Peyer's patch (tissue), 4 donors: ENCODE data around the gene CD96. TPM values are rescaled to one million over a fixed set of nuclear protein-coding genes. Genes with fewer than 3 reads are reported as not detected.

Source experiments
- DNase-seq, 3 donors: peaks; one replicate each; pipeline ENCODE4 v3.0.0-alpha.2; 2017 to 2019
- H3K27ac ChIP-seq, 4 donors: fragments of 200-600 bp; sonication (generic); one replicate each; pipeline ENCODE4 v1.5.1; 2016 to 2019
- H3K27me3 ChIP-seq, 2 donors: fragments of 200-600 bp; sonication (generic); one replicate each; pipeline ENCODE4 v1.5.1; 2019
- H3K36me3 ChIP-seq, 3 donors: fragments of 200-600 bp; sonication (generic); one replicate each; pipeline ENCODE4 v1.5.1; 2016 to 2019
- H3K4me1 ChIP-seq, 4 donors: fragments of 200-600 bp; sonication (generic); one replicate each; pipeline ENCODE4 v1.5.1; 2016 to 2019
- H3K4me3 ChIP-seq, 4 donors: fragments of 200-600 bp; sonication (generic); 1 replicate in 3 of 4; 2 replicates in 1 of 4; pipeline ENCODE4 v1.5.1; 2016 to 2019; ENCODE audit warnings: mild to moderate bottlenecking in 1 of 4
- H3K9me3 ChIP-seq, 4 donors: fragments of 200-600 bp; sonication (generic); one replicate each; pipeline ENCODE4 v1.5.1; 2016 to 2019; ENCODE audit warnings: mild to moderate bottlenecking in 1 of 4
- POLR2A ChIP-seq, 2 donors: fragments of 450-650 bp; IDR thresholded peaks; one replicate each; pipeline ENCODE4 v1.5.1; 2017; ENCODE audit warnings: antibody characterized with exemption in 2 of 2, mild to moderate bottlenecking in 2 of 2, moderate library complexity in 2 of 2
- total RNA-seq, 4 donors: library from RNA; depleted of rRNA; stranded (reverse); fragments of >200 nt; gene quantifications; one replicate each; pipeline ENCODE4 v1.1.0, GENCODE V29; 2016
- TF ChIP-seq, protein P1 (sequence below), 6 experiments: fragments of 450-650 bp in 4 of 6; fragments of 200-600 bp in 2 of 6; sonication (generic) in 1 of 6; IDR thresholded peaks; one replicate each; pipeline ENCODE4 v1.5.1; 2017 to 2019; ENCODE audit warnings: antibody characterized with exemption in 6 of 6, mild to moderate bottlenecking in 3 of 6, moderate library complexity in 1 of 6

The CD96 gene
- total RNA-seq, 4 donors from 2014 or later = 4.3 to 15.7 (median 11.3) TPM

DNA sequence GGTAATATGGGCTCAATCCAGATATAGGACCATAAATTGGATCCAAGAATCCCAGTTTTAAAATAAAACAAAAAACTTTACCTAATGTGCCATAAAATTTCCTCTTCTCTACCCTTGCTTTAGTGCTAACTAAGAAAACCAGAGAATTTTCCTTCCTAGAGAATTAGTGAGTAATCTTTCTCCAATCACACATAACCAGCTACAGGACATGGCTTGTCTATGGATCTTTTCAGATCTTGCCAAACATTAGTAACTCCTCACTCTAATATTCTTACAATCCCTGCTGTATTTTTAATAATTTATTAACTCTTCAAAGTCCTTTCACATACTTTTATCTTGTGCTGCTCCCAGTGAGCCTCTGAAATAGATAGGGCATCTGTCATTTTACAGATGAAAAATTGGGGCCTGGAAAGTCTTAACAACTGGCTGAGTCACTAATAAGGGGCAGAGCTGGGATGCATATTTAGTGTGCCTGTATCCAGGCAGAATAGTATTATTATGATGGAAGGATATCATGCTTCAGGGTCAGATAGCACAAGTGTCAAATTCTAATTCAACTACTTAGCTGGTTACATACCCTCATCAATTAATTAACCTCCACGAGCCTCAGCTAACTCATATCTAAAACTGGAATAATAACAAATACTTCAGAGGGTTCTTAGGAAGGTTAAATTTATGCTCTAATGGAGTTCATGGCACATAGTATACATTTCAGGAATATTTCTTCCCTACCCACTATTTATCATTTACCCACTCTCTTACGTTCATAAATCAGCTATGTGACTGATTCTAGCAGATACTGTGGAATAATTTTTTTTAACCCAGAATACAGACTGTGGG lies 47.5 kb downstream of the CD96 start:
- Histone ChIP-seq H3K36me3 (no peaks in the 10 kb centered on the region), H3K4me3 (no peak overlapping the region), H3K27me3 (no peaks in the 10 kb centered on the region), H3K9me3 (no peaks in the 10 kb centered on the region), H3K4me1 (peaks cover 0 to 15% (median 0%) of the 10 kb centered on the region in 4 donors), H3K27ac (no peak overlapping the region)
- TF ChIP-seq, protein P1, sequence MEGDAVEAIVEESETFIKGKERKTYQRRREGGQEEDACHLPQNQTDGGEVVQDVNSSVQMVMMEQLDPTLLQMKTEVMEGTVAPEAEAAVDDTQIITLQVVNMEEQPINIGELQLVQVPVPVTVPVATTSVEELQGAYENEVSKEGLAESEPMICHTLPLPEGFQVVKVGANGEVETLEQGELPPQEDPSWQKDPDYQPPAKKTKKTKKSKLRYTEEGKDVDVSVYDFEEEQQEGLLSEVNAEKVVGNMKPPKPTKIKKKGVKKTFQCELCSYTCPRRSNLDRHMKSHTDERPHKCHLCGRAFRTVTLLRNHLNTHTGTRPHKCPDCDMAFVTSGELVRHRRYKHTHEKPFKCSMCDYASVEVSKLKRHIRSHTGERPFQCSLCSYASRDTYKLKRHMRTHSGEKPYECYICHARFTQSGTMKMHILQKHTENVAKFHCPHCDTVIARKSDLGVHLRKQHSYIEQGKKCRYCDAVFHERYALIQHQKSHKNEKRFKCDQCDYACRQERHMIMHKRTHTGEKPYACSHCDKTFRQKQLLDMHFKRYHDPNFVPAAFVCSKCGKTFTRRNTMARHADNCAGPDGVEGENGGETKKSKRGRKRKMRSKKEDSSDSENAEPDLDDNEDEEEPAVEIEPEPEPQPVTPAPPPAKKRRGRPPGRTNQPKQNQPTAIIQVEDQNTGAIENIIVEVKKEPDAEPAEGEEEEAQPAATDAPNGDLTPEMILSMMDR (IDR thresholded peaks at IDR 0.05) = no peak
- no peak for TF ChIP-seq POLR2A (IDR thresholded peaks at IDR 0.05)
- no peak for DNase-seq

DNA sequence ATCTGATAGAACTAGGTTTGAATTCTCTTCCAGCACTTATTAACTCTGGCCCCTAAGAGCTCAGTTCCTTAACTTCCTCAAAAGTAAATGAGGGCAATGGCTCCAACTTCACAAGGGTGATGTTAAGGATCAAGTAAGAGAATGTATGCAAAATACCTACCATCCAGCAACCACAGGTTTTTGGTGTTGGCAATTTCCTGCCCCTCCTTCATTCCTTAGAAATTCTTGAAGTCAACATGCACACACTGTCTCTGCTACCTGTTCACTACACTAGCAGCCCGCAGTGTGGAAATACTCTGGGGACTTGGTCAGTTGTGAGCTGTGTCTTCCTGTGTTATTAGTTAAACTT lies 48.1 kb downstream of the CD96 start:
- no peaks in the 10 kb centered on the region for H3K27me3 ChIP-seq
- H3K27ac ChIP-seq = no peak overlapping the region
- H3K4me1 ChIP-seq = peaks cover 0 to 15% (median 0%) of the 10 kb centered on the region in 4 donors
- DNase-seq = no peak
- no peaks in the 10 kb centered on the region for H3K9me3 ChIP-seq
- no peak for TF ChIP-seq POLR2A (IDR thresholded peaks at IDR 0.05)
- TF ChIP-seq, protein P1 (IDR thresholded peaks at IDR 0.05) = no peak
- H3K4me3 ChIP-seq = no peak overlapping the region
- H3K36me3 ChIP-seq = no peaks in the 10 kb centered on the region

DNA sequence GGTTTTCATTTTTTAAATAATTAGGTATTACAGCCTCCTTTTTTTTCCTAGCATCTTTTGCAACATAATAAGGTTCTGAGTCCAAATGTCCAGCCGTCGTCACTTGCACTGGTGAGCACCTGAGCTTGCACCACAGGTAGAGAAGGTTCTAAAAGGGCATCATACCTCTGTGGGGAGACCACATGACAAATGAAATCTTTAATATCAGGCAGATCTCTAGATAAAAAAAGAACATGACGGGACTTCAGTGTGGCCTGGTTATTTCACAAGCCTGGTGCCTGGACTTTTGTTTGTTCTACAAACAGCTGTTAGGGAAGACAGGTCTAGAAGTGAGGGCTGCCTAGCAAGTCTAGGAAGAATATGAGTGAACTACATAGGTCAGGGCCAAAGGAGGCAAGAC lies 49.6 kb downstream of the CD96 start:
- no peaks in the 10 kb centered on the region for H3K9me3 ChIP-seq
- no peaks in the 10 kb centered on the region for H3K36me3 ChIP-seq
- TF ChIP-seq, protein P1 (IDR thresholded peaks at IDR 0.05) = no peak
- TF ChIP-seq POLR2A (IDR thresholded peaks at IDR 0.05) = no peak
- H3K4me3 ChIP-seq = no peak overlapping the region
- H3K27me3 ChIP-seq = no peaks in the 10 kb centered on the region
- no peak overlapping the region for H3K27ac ChIP-seq
- DNase-seq = no peak
- H3K4me1 ChIP-seq = peaks cover 0 to 5% (median 0%) of the 10 kb centered on the region in 4 donors

GRCh38 chr3:111592143-111592542 lies 50.1 kb downstream of the CD96 start:
- Histone ChIP-seq H3K36me3 (no peaks in the 10 kb centered on the region), H3K27ac (no peak overlapping the region), H3K4me1 (peaks cover 0 to 2% (median 0%) of the 10 kb centered on the region in 4 donors), H3K9me3 (no peaks in the 10 kb centered on the region), H3K4me3 (no peak overlapping the region), H3K27me3 (no peaks in the 10 kb centered on the region)
- no peak for DNase-seq
- TF ChIP-seq POLR2A (IDR thresholded peaks at IDR 0.05) = no peak
- TF ChIP-seq, protein P1 (IDR thresholded peaks at IDR 0.05) = no peak

GRCh38 chr3:111592936-111593335 lies 50.9 kb downstream of the CD96 start:
- H3K27ac ChIP-seq = no peak overlapping the region
- no peaks in the 10 kb centered on the region for H3K9me3 ChIP-seq
- no peaks in the 10 kb centered on the region for H3K27me3 ChIP-seq
- TF ChIP-seq, protein P1 (IDR thresholded peaks at IDR 0.05) = no peak
- TF ChIP-seq POLR2A (IDR thresholded peaks at IDR 0.05) = no peak
- H3K36me3 ChIP-seq = no peaks in the 10 kb centered on the region
- no peak for DNase-seq
- no peaks in the 10 kb centered on the region for H3K4me1 ChIP-seq
- H3K4me3 ChIP-seq = no peak overlapping the region
